ENCODE results near the gene ATXN7L3.

DNA sequence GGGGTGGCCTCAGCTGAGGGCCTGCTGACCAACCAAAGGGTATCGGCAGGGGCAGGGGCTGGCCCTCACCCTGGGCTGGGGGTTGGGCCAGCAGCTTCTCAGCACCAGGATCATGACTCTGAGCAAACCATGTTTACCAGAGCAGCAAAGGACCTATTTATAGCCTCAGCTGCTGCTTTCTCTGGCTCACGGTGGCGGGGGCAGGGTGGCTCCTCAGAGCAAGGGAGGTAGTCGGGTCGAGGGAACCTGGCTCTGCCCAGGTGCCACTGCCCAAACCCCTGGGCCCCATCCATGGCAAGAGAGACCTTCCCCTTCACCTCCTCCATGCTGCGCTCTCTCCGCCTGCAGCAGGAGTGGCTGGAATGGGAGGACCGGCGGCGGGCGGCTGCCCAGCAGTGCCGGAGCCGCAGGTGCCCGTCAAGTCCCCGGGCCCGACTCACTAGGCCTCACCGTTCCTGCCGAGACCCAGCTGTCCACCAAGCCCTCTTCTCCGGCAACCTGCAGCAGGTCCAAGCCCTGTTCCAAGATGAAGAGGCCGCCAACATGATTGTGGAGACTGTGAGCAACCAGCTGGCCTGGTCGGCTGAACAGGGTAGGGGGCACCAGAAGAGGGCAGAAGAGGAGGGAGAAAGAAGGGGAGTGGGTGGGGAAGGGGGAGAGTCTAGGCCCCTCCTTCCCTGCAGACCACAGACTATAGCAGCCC is 29.0 kb downstream of the ATXN7L3 start, which contains the start of gene ASB16:
- peak in 3 of 5 experiments; percentile 15 to 44 (median 31) for TF ChIP-seq CTCF (IDR thresholded peaks at IDR 0.05 in 4 of 5, conservative IDR thresholded peaks at IDR 0.05 in 1 of 5)
- peak; percentile 89 to 96 for TF ChIP-seq POLR2A (IDR thresholded peaks at IDR 0.05)
